Activated CD4-positive, alpha-beta memory T cell treated with anti-CD3 and anti-CD28 coated beads for 36 hours (primary cell): ENCODE measurements around the gene EEF1E1. TPM values are rescaled to one million over a fixed set of nuclear protein-coding genes. Genes with fewer than 3 reads are reported as not detected.

ENCODE experiments used
- CTCF ChIA-PET: fragments of 350-600 bp; sonication (Branson Sonifier 250); formaldehyde crosslinking; loops from one replicate; lab custom pipeline; 2021; ENCODE audit warnings: antibody characterized with exemption, inconsistent platforms; lab: Charles Lee
- POLR2A ChIA-PET: fragments of 350-600 bp; sonication (Branson Sonifier 250); formaldehyde crosslinking; loops from one replicate; lab custom pipeline; 2021; ENCODE audit warnings: antibody characterized with exemption; lab: Charles Lee
- DNase-seq: peaks from one replicate; pipeline ENCODE4 v3.0.0-alpha.2; 2020
- H3K27ac Mint-ChIP-seq: one replicate; pipeline ENCODE4 v1.8.0; 2021; ENCODE audit warnings: mixed read lengths
- H3K27me3 Mint-ChIP-seq: one replicate; pipeline ENCODE4 v1.8.0; 2021; ENCODE audit warnings: mixed read lengths
- H3K36me3 Mint-ChIP-seq: one replicate; pipeline ENCODE4 v1.8.0; 2021; ENCODE audit warnings: mixed read lengths
- H3K4me1 Mint-ChIP-seq: one replicate; pipeline ENCODE4 v1.8.0; 2021; ENCODE audit warnings: low read depth, mixed read lengths
- H3K4me3 Mint-ChIP-seq: one replicate; pipeline ENCODE4 v1.8.0; 2021; ENCODE audit warnings: mild to moderate bottlenecking, mixed read lengths
- H3K9me3 Mint-ChIP-seq: one replicate; pipeline ENCODE4 v1.8.0; 2021; ENCODE audit warnings: mixed read lengths
- intact Hi-C: fragments of 100-400 bp; cut with micrococcal nuclease; formaldehyde crosslinking; loops from one replicate; pipeline ENCODE4 v1.15.1; 2023
- total RNA-seq, 2 experiments: library from RNA; stranded (reverse); gene quantifications; one replicate each; pipeline ENCODE4 v1.2.3, GENCODE V29; 2021

The EEF1E1 gene
- 10 to 100 TPM; 60.9 to 62.5 TPM for total RNA-seq

DNA sequence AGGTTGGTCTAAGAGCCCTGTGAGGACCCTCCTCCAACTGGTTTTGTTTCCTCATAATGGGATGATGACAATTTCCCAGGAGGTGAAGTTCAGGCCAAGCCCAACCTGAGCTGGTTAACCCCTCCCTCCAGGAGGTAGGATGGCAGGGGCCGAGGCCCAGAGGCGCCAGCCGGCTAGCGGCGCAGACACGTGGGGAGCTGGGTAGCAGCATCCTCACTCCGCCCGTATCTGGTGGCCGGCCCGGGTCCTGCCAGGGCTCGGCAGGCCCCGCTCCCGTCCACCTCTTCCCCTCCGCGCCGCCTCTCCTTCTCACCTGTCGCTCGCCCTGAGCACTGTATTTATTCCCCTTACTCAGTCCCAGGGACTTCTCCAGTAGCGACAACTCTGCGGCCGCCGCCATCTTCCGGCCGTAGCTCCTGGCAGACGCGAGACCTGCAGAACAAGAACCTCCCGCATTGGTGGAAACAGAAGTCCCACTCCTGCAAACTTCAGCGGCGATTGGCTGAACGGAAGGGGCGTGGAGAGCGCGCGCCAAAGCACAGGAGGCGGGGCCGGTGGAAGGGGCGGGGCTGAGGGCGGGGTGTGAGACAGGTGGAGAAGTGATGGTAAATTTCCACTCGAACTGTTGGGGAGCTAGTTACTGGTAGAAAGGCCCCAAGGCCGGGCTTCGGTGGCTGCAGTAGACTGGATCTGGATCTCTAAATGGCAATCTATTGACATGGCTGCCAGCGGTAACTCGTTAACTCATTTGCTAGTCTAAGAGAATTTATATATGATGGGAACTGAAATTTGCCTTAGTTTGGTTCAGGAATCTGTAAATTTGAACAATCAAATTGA lies at the start of gene EEF1E1:
Gene EEF1E1, minus strand, starts transcription at position 427 of the 837 bp plus-strand sequence. Its CDS starts 27 bp downstream, at position 400.
- POLR2A ChIA-PET = interaction anchor here (0.6 to 1.8 kb wide), 7 partner anchors 8 to 192 kb away, joined by 3 to 38 read pairs (median 4); partner anchors contain the start of gene BLOC1S5
- intact Hi-C loops = loop anchor here (1.0 to 2.0 kb wide), 4 partner anchors 38 to 512 kb away; partner anchors contain the start of genes BLOC1S5, SLC35B3, SNRNP48 and TXNDC5
- CTCF ChIA-PET = interaction anchor here (0.8 to 1.7 kb wide), 5 partner anchors 36 to 380 kb away, joined by 3 to 19 read pairs (median 6); partner anchors contain the start of gene BLOC1S5
- peak within 1 kb of the TSS; percentile 87 for H3K4me3 Mint-ChIP-seq
- peaks cover 14% of the 10 kb centered on the region for H3K27me3 Mint-ChIP-seq
- H3K9me3 Mint-ChIP-seq = no peaks in the 10 kb centered on the region
- peaks cover 18% of the 10 kb centered on the region for H3K36me3 Mint-ChIP-seq
- H3K27ac Mint-ChIP-seq = peak within 1 kb of the TSS; percentile 81
- peak; percentile 99 for DNase-seq
- peaks cover 32% of the 10 kb centered on the region for H3K4me1 Mint-ChIP-seq

DNA sequence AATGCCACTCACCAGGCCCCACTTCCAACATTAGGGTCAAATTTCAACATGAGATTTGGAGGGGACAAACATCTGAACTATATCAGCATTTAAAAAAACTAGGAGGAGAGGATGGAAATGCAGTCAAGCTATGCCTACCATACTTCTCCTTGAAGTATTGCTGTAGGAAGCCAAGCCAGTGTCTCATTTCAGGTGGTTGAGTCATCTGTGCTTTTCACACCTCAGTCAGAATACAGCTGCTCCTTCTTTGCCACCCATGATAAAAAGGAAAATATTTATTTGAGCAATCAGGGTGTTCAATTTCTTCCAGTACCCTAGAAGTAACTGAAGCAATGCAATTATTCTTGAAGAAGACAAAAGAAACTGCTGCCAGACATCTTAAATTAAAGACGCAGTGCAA lies 47.0 kb upstream of the EEF1E1 start:
- Mint-ChIP-seq H3K4me3 (no peak overlapping the region), H3K4me1 (no peaks in the 10 kb centered on the region), H3K9me3 (no peaks in the 10 kb centered on the region), H3K27me3 (peaks cover 8% of the 10 kb centered on the region), H3K27ac (no peak overlapping the region), H3K36me3 (no peaks in the 10 kb centered on the region)
- ChIA-PET CTCF (no interaction called here), POLR2A (no interaction called here)
- DNase-seq = no peak
- intact Hi-C loops = no loop called here

DNA sequence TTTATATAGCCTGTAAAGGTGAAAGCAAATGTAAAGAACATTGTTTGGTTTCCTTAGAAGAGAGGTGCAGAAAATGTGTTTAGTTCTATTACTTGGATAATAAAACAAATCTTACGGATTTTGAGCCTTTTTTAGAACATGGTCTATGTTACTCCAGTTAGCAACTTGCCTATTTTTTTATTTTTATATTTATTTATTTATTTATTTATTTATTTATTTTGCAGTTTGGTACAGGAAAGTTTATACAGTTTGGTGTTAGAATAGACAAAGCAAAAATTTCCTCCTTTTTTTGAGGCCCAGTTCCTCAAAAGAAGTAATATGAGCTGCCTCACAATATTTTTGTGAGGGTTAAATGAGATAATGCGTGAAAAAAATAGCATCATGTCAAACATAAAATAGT lies 41.6 kb upstream of the EEF1E1 start:
- Mint-ChIP-seq H3K36me3 (no peaks in the 10 kb centered on the region), H3K27ac (no peak overlapping the region), H3K4me1 (no peaks in the 10 kb centered on the region), H3K27me3 (peaks cover 8% of the 10 kb centered on the region), H3K4me3 (no peak overlapping the region), H3K9me3 (no peaks in the 10 kb centered on the region)
- CTCF ChIA-PET = interaction anchor here (2.4 kb wide), 1 partner anchor 12 kb away, joined by 5 read pairs; no protein-coding TSS in a partner anchor
- DNase-seq = no peak
- POLR2A ChIA-PET = no interaction called here
- intact Hi-C loops = no loop called here

DNA sequence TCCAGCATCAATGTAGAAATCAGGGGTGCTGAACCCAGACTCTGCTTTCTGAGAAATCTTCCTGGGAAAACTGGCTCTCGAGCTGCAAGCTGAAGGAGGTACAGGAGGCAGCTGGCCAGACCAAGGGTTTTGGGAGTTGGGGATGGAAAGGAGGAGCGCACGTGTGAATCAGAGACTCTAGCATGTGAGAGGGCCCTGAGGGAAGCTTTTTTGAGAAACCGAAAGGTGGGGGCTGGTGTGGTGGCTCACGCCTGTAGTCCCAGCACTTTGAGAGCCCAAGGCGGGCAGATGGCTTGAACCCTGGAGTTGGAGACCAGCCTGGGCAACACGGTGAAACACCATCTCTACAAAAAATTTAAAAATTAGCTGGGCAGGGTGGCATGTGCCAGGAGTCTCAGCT lies 37.1 kb upstream of the EEF1E1 start:
- intact Hi-C loops = no loop called here
- peaks cover 17% of the 10 kb centered on the region for H3K27me3 Mint-ChIP-seq
- H3K36me3 Mint-ChIP-seq = no peaks in the 10 kb centered on the region
- no peak overlapping the region for H3K27ac Mint-ChIP-seq
- POLR2A ChIA-PET = no interaction called here
- no peaks in the 10 kb centered on the region for H3K9me3 Mint-ChIP-seq
- H3K4me3 Mint-ChIP-seq = no peak overlapping the region
- DNase-seq = no peak
- no peaks in the 10 kb centered on the region for H3K4me1 Mint-ChIP-seq
- CTCF ChIA-PET = no interaction called here

DNA sequence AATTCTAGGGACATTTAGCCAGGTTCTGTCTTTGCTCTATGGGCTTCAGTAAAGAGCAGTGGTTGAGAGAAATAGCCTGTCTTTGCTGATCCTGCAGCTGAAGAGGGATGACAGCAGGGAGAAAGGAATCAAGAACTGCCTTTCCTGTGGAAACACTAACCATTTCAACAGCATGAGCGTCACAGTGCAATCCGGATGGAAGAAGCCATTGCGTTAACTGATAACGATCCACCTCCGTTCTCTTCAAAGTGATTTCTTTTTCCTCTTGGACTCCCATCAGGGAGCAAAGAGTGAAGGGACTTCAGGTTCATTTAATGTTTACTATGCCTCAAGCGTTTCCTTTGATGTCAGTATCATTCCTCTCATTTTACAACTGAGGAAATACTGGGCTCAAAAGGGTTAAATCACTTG lies 35.2 kb upstream of the EEF1E1 start:
- Mint-ChIP-seq H3K4me1 (no peaks in the 10 kb centered on the region), H3K36me3 (no peaks in the 10 kb centered on the region), H3K4me3 (no peak overlapping the region), H3K9me3 (no peaks in the 10 kb centered on the region), H3K27me3 (peaks cover 27% of the 10 kb centered on the region), H3K27ac (no peak overlapping the region)
- intact Hi-C loops = no loop called here
- no peak for DNase-seq
- POLR2A ChIA-PET = no interaction called here
- CTCF ChIA-PET = no interaction called here

DNA sequence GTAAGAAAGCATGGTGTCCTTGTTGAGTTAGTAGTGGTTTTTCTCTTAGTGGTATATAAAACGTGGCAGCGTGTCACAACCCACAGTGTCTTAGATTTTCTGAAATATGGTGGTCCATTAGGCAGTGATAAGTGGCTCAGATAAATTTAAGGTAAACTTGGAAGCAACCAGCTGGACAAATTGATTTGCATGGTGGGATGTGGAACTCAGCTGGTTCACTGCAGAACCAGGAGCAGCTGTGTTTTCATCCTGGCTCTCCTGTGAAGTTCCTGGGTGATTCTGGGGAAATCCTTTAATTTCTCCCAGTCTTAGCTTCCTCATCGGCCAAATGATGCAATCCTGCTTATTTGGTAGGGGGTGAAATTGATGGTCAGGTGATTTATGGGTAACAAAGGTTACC lies 32.9 kb upstream of the EEF1E1 start:
- POLR2A ChIA-PET = interaction anchor here (0.5 to 0.7 kb wide), 2 partner anchors 109 to 507 kb away, joined by 3 read pairs; no protein-coding TSS in a partner anchor
- Mint-ChIP-seq H3K4me3 (no peak overlapping the region), H3K27me3 (peaks cover 34% of the 10 kb centered on the region), H3K4me1 (no peaks in the 10 kb centered on the region), H3K27ac (no peak overlapping the region), H3K36me3 (no peaks in the 10 kb centered on the region), H3K9me3 (no peaks in the 10 kb centered on the region)
- intact Hi-C loops = no loop called here
- no peak for DNase-seq
- CTCF ChIA-PET = interaction anchor here (7.2 kb wide), 1 partner anchor 85 kb away, joined by 178 read pairs; no protein-coding TSS in a partner anchor

DNA sequence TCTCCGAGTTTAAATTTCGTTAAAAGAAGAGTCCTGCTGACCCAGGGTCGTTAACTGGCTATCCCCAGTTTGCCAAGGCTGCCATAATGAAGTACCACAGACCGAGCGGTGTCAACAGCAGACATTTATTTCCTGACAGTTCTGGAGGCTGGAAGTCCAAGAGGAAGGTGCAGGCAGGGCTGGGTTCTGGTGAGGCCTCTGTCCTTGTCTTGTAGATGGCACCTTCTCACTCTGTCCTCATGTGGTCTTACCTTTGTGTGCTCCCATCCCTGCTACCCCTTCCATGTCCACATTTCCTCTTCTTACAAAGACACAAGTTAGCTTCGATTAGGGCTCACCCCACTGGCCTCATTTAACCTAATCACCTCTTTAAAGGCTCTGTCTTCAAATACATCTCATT lies 29.8 kb upstream of the EEF1E1 start:
- H3K27me3 Mint-ChIP-seq = peaks cover 23% of the 10 kb centered on the region
- H3K4me3 Mint-ChIP-seq = no peak overlapping the region
- H3K4me1 Mint-ChIP-seq = no peaks in the 10 kb centered on the region
- H3K27ac Mint-ChIP-seq = no peak overlapping the region
- no peaks in the 10 kb centered on the region for H3K9me3 Mint-ChIP-seq
- ChIA-PET CTCF (interaction anchor here (1.0 to 7.2 kb wide), 4 partner anchors 13 to 140 kb away, joined by 3 to 178 read pairs (median 4); no protein-coding TSS in a partner anchor), POLR2A (no interaction called here)
- H3K36me3 Mint-ChIP-seq = no peaks in the 10 kb centered on the region
- intact Hi-C loops = no loop called here
- DNase-seq = no peak

DNA sequence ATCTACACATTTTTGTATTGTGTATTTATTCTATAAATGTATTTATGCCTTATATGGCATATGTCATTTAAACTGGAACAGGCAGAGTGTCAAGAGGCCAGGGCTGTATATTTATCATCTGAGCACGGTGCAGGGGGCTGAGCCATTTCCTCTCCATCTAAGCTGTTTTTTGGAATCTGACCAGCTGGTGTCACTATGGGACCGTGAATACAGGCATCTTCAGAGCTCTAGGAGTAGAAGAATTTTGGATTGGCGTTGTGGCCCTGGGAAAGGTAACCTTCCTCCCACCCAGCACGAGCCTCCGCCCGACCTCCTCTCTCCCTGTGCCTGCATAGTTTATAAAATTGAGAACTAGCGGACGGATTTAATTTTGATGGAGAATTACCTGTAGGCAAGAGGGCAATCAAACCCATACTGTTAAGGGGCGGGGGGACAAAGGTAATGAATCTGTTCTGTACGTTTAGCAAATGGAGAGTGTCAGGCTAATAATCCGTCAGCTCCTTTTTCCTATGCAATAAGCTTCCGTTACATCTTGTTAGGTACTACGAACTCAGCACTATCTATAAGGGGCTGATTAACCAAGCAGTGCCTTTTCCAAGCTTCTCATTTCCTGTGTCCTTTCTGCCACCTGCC lies 29.0 kb upstream of the EEF1E1 start:
- Mint-ChIP-seq H3K36me3 (no peaks in the 10 kb centered on the region), H3K27me3 (peaks cover 21% of the 10 kb centered on the region), H3K4me3 (no peak overlapping the region), H3K9me3 (no peaks in the 10 kb centered on the region), H3K27ac (no peak overlapping the region), H3K4me1 (no peaks in the 10 kb centered on the region)
- ChIA-PET POLR2A (interaction anchor here (0.6 kb wide), 1 partner anchor 29 kb away, joined by 3 read pairs; the partner anchor contains the start of gene EEF1E1), CTCF (interaction anchor here (0.9 to 7.2 kb wide), 12 partner anchors 9 to 252 kb away, joined by 3 to 178 read pairs (median 3); no protein-coding TSS in a partner anchor)
- DNase-seq = peak; percentile 44
- intact Hi-C loops = loop anchor here (1.0 kb wide), 1 partner anchor 88 kb away; no protein-coding TSS in a partner anchor

DNA sequence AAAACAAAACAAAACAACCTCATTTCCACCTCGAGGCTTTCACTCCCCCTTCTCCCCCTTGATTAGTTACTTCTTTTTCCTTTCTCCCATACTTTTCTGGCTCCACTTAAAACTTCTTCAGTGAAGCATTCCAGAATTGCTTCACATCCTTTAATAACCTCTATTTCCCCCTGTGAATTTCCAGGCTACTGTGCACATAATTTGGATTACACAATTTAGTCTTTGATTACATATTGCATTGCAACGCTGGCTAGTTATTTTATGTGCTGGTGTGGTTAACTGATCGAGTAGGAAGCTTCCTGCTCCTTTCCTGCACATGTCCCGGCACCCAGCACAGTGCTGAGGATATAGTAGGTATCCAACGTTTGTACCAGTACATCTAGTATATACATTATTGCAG lies 28.1 kb upstream of the EEF1E1 start:
- ChIA-PET POLR2A (no interaction called here), CTCF (interaction anchor here (0.9 to 7.2 kb wide), 8 partner anchors 8 to 253 kb away, joined by 3 to 178 read pairs (median 3); no protein-coding TSS in a partner anchor)
- no peak overlapping the region for H3K4me3 Mint-ChIP-seq
- DNase-seq = no peak
- H3K27me3 Mint-ChIP-seq = peaks cover 21% of the 10 kb centered on the region
- intact Hi-C loops = no loop called here
- no peaks in the 10 kb centered on the region for H3K4me1 Mint-ChIP-seq
- no peaks in the 10 kb centered on the region for H3K36me3 Mint-ChIP-seq
- no peak overlapping the region for H3K27ac Mint-ChIP-seq
- no peaks in the 10 kb centered on the region for H3K9me3 Mint-ChIP-seq

DNA sequence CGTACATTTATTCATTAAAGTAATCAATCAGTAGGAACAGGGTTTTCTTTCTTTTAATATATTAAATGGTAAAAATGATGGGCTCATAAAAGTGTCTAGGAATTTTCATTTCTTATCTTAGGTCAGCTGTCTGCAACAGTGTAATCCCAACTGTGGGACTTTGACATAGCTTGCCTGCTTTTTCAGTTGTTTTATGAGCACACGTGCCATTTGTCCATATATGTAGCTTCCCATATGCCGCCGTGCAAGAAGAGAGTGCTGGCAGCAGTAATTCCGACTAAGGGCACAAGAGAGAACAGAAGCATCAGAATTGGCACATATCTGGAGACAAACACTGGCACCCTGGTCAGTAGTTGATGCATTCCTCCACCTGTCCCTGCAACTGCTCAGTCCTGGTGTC lies 20.9 kb upstream of the EEF1E1 start:
- intact Hi-C loops = no loop called here
- no peaks in the 10 kb centered on the region for H3K4me1 Mint-ChIP-seq
- ChIA-PET CTCF (interaction anchor here (0.7 to 1.0 kb wide), 2 partner anchors 59 to 96 kb away, joined by 3 to 5 read pairs; partner anchors contain the start of gene BLOC1S5), POLR2A (no interaction called here)
- H3K27ac Mint-ChIP-seq = no peak overlapping the region
- peaks cover 19% of the 10 kb centered on the region for H3K27me3 Mint-ChIP-seq
- no peaks in the 10 kb centered on the region for H3K36me3 Mint-ChIP-seq
- H3K9me3 Mint-ChIP-seq = no peaks in the 10 kb centered on the region
- no peak overlapping the region for H3K4me3 Mint-ChIP-seq
- no peak for DNase-seq

DNA sequence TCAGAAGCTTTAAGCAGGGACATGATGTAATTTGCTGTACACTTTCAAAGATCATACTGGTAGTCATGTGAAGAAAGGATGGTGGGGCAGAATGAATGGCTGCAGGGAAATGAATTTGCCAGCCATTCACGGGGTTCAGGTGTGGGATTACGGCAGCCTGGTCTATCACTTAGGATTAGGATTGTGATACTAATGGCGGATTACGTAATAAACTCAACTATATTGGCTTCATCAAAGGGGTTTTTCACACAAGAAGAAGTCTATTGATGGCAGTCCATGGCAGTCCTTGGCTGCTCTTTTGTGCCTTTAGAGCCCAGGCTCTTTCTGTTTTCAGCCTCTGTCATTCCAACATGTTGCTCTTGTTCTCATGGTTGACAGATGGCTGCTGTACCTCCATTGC lies 12.6 kb upstream of the EEF1E1 start:
- H3K36me3 Mint-ChIP-seq = no peaks in the 10 kb centered on the region
- ChIA-PET CTCF (no interaction called here), POLR2A (no interaction called here)
- intact Hi-C loops = no loop called here
- no peak overlapping the region for H3K4me3 Mint-ChIP-seq
- H3K4me1 Mint-ChIP-seq = no peaks in the 10 kb centered on the region
- peaks cover 6% of the 10 kb centered on the region for H3K27me3 Mint-ChIP-seq
- DNase-seq = no peak
- peaks cover 5% of the 10 kb centered on the region for H3K9me3 Mint-ChIP-seq
- no peak overlapping the region for H3K27ac Mint-ChIP-seq
